ENCODE results near the gene NUDCD2.
"Not testable (repeated sequence)": the region's sequence is repeated elsewhere in the genome, so short reads cannot be mapped to it uniquely, and the experiment has no call there.

Gene NUDCD2

GRCh38 chr5:163415673-163416072 lies 44.2 kb downstream of the NUDCD2 start:
- DNase-seq: not testable (repeated sequence)

GRCh38 chr5:163410505-163410904 lies 49.4 kb downstream of the NUDCD2 start:
- DNase-seq: no peak

- no peak for DNase-seq
Measured at GRCh38 chr5:163409384-163409783, 50.5 kb downstream of the NUDCD2 start.

GRCh38 chr5:163408311-163408923 lies 51.5 kb downstream of the NUDCD2 start:
- peak; percentile 59 for DNase-seq

- DNase-seq: no peak
Measured at GRCh38 chr5:163407034-163407655, 52.8 kb downstream of the NUDCD2 start.

- DNase-seq: no peak
Measured at GRCh38 chr5:163404364-163405173, 55.3 kb downstream of the NUDCD2 start.

GRCh38 chr5:163402007-163402406 lies 57.9 kb downstream of the NUDCD2 start:
- DNase-seq: no peak

GRCh38 chr5:163401271-163401670 lies 58.6 kb downstream of the NUDCD2 start:
- no peak for DNase-seq

- no peak for DNase-seq
Measured at GRCh38 chr5:163399923-163400322, 60.0 kb downstream of the NUDCD2 start.

GRCh38 chr5:163397354-163397753 lies 62.5 kb downstream of the NUDCD2 start:
- no peak for DNase-seq

- DNase-seq: not testable (repeated sequence)
Measured at GRCh38 chr5:163396818-163397340, 63.0 kb downstream of the NUDCD2 start.

Data from right hindlimb (tissue), 1 donor.